HG03039 (cell line): ENCODE results near the gene AGBL1.

Experiments
- ATAC-seq: cut with Tn5 transposase; IDR thresholded peaks from one replicate; pipeline ENCODE4 v1.9.1; 2021; ENCODE audit warnings: mild to moderate bottlenecking, moderate library complexity; ENCODE audit not compliant: unreplicated experiment

Gene AGBL1

DNA sequence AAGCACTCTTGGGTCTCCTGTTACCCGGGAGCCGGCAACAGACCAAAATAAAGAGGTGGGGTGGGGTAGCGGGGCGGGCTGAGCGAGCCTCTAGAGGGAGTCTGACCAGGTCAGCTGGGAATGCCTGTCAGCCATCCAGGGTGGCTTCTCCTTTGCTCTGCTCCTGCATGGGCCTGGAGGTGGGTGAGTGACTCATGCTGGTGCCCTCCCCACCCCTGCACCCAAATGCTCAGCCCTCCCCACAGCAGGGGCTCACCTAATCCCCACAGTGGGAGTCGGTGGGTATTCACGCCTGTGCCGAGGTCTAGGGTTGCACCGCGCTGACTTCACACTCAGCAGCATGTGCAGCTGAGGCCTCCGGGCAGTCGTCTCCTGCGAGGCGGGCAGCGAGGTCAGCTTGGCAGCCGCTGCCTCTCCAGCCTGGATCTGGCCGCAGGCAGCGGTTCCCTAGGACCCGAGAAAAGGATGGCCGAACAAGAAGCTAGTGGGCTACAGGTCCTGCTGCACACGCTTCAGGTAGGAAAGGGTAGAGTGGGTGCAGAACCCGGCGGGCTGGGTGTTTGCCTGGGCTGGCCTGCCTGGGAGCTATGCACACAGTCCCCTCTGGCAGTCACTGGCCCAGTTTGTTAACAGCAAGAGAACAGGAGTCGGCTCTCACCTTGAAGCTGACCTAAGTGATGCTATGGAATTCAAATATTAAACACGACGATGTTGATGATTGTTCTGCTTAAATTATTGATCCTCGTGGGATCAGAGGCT lies at the start of gene AGBL1:
Gene AGBL1 (plus strand): TSS at position 364 of the 759 bp plus-strand sequence.
- no peak for ATAC-seq

DNA sequence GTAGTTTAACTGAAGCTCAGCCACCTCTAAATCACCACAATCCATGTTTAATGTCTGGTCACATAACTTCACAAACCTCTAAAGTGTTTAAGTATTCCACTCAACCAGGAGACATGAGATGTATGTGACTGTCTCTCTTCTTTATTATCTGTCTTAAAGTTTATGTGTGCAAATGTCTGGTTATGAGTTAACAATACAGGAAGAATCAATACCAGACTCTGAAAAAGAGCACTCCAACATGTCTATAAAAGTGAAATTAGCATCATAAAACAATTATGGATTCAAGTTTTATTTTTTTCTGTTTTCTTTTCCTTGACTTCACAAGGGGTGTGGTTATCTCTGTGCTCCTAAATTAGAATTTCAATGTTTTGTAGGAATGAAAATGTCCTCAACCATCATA lies 44.8 kb upstream of the AGBL1 start:
- ATAC-seq = no peak

DNA sequence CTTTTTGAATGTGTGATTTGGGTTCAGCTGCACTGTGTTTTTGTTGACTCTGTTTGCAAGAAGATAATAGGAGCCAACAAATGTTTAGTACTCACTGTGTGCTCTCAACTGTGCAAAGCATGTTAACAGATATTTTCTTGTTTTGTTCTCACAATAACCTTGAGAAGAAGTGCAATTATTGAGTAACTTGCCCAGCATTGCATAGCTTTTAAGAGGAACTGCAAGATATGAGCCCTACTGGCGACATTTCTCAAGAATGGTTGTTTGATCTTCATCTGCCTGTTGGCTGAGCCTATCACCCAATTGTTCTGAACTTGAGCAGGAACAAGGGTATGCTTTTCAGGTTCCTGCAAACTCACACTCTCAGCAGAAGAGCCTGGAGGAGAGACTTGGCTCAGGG lies 43.4 kb upstream of the AGBL1 start:
- no peak for ATAC-seq

DNA sequence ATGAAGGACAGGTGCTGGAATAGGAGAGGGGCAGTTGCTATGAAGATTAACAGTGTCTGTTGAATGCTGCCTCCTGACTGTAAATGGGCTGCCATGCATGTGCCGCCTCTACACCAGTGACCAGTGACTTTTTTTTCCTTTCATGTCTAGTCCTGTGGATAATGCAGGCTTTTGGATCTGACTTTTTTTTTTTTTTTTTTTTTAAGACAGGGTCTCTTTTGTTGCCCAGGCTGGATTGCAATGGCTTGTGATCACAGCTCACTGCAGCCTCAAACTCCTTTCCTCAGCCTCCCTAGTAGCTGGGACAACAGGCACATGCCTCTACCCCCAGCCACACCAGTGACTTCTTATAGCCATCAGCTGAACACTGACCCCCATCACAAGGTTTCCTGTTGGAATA lies 41.2 kb upstream of the AGBL1 start:
- no peak for ATAC-seq

DNA sequence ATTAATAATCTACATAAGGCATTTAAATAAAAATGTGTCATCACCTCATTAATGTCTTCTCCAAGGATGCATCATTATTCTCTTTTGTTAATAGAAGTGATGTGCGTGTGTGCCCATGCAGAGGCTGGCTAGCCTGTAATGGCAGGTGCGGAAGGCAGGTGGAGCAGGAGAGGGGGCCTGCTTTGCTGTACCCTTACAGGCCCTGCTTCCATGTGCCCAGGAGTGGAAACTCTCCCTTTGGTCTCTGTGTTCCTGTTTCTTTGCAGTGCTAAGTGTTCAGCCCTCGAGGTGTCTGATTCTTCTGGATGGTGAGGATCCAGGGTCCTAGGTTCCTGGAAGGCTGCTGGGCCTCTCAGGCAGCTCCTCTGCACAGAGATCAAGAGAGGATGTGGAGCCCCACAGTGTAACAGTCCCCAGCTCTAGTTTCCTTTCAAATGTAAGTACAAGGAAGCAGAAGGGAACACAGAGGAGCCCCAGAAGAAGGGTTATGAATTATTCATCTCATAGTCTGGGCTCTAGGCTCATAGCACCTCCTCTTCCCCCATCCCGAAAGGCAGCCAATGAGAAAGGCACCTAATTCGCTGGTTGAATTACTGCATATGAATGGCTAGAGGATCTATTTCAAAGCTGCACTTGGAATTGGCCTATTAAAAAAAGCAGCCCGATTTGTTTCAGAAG lies 39.2 kb upstream of the AGBL1 start:
- ATAC-seq = no peak

DNA sequence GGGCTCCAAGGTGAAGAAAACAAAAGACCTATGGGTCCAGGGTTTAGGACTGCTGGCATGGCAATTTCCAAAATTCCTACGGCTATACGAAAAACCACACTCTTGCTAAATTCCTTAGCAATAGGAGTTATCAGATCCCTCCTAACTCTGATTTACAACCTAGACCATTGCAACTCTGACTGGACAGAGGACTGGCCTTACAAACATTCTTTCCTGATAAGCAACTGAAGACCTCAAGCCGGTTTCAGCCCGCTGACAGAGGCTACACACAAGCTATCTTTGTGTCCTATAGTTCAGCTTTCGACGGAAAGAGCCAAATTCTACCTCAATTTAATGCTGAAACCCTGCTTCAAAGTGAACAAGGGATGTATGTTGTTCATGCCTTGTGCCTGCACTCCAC lies 38.3 kb upstream of the AGBL1 start:
- ATAC-seq = no peak

DNA sequence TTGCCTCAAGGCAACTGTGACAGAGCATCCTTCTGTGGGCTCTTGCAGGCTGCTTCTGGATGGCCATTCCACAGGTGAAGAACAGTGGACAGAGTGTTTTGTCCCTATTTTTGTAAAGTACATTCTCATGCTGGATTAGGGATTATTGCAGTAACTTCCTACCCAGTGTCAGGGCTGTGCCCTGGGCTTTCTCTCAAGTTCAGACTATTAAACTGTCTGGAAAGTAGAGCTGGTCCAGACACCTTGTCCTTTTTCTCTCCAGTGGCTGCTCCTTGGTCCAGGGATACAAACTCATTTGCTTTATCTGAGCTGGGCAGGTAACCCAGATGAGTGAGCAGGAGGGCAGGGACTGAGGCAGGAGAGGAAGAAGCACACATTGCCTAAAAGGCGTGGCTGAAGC lies 37.4 kb upstream of the AGBL1 start:
- ATAC-seq = no peak

DNA sequence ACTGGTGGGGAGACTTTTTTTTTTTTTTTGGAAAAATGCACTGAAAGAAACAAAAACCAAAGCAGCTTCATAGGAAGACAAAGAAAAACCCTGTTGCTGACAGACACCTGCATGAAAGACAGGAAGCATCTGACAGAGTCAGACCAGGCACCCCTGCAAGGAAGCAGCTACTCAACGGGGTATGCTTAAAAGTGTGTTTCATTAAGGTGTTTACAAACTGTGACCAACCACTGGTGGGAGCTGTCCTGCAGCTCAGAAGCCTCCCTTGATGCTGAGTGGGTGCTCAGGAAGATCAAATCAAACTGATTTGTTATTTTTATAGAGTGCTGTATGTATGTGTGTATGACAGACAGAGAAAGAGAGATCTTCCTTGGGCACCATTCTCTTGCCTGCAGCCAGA lies 34.7 kb upstream of the AGBL1 start:
- no peak for ATAC-seq

DNA sequence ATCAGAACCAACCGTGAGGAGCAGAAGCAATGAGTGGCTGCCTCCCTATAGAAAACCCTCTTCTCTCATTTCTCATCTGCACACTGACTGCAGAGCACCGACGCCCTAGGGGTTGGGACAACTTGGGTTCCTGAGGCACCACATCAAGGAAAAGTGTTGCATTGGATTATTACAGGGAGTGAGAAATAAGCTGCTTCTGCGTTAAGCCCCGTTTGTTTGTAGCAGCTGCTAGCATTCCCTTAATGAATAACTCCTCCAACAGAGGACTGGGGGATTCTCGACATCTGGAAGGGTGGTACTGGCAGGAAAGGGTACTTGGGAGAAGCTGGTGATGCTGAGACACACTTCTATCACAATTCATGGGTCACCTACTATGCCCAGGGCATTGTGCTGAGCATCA lies 25.3 kb upstream of the AGBL1 start:
- no peak for ATAC-seq

DNA sequence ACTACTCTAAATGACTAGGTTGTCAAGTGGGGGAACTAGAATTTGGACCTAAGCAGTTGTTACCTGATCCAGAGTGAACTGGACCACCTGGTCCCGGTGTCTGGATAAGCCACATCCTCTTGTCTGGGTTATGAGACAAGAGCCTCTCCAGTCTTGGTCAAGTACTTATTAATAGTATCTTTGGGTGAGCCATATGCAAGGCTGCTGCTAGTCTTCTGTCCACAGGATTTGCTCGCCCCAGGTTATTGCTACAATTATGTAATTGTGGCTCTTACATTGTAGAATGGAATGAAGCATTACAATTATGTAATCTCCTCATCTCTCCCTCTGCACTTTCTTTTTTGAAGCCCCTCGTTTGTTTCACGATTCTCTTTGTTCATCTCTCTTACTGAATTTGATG lies 24.0 kb upstream of the AGBL1 start:
- no peak for ATAC-seq

DNA sequence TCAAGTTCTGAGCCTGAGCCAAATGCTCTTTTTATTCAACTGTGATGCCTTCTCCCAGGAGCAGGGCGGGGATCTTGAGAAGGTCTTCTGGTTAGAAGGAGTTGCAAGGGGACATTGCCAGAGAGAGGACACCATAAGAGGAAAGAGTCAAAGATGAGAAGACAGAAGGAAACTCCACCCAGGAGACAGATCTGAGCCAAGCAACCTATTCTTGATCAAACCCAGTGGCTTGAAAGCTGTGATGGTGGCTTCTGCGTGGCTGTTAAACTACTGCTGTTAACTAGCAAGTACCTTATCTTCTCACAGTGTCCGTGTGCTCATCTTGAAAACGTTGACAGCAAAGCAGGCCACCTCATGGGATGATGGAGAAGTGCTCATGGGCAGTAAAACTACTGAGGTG lies 19.8 kb upstream of the AGBL1 start:
- no peak for ATAC-seq

DNA sequence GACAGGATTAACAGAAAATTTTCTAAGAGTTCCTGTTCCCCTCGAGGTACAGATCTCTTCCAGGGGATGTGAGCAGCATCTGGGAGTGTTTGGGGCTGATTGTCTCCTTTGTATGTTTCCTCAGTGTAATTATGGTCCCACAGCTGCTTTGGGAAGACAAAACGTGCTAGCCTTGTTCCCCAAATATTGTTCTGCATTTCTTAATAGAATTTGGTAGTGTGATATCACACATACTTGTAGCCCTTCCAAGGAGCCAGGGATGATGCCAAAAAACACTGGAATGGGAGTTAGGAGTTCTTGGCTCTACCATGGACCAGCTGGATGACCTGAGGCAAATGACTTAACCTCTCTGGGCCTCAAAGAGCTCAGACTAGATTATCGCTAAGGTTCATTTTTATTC lies 19.0 kb upstream of the AGBL1 start:
- ATAC-seq = no peak

DNA sequence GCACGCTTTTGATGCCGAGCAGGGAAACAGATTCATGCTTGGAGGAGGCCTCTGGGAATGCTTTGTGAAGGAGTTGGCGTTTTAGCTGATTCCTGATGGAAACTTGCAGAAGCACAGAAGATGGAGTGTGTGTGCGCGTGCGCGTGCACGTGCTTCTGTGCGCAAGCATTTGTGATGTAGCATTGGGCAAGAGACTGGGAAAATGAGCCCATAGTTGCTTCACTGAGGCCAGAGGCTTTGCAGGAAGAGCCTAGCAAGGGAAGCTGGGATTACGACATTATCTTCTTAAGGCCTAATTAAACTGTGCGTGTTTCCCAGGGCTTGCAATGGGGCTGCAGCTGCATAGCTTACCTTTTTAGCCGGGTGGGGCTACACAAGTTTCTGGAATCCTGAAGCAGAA lies 18.1 kb upstream of the AGBL1 start:
- ATAC-seq = no peak

DNA sequence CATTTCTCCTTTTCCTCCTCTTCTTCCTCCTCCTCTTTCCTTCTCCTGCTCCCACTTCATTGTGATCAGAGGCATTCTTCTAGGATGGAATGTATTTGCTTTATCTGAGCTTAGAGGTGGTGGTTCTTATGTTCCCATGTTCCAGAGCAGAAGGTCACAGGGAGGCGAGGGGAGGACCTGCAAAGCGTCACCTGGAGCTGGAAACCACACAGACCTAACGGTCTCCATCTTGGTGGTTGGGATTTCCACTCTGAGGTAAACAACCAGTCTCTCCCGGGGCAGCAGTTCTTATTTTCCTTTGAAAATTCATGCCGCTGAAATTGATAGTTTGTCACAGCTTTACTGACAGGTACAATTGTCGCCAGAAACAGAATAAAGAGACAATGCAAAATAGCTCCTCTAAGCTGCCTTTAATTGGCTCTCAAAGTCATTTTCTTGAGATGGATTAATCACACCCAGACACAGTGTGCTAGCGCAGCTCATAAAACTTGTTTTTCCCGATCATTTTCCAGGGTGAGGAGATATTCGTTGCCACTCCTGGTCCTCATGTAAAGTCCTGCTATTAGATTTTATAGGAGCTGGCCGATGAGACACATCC lies 16.9 kb upstream of the AGBL1 start:
- ATAC-seq = no peak

DNA sequence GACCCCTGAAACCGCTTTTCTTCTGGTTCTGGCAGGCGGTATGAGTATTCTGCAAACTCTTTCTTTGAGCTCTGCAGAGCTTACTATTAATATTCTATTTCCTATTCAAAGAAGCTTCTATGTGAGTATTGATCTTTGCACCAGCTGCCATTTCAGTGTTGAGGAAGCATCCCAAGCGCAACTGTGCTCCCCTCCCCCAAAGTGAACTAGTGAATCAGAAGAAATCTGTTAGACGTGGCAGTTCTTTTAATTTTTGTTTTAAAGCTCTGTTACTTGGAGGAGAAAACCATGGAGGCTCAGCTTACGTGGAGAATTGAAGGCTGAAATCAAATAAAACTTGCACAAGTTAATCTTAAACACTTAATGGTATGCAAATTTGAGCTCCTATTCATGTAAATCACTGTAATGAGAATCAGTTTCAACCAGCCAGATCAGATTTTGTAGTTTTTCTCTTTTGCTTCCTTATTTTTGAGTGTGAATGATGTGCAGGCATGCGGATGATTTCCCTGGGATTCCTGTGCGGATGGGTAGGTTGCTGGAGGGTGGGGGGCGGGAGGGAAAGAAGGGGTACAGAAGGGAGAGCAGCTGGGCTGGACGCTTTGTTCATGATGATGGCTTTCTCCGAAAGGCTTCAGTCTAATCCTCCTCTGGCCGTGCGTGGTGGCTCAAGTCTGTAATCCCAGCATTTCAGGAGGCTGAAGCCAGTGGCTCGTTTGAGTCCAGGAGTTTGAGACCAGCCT lies 16.1 kb upstream of the AGBL1 start:
- no peak for ATAC-seq

DNA sequence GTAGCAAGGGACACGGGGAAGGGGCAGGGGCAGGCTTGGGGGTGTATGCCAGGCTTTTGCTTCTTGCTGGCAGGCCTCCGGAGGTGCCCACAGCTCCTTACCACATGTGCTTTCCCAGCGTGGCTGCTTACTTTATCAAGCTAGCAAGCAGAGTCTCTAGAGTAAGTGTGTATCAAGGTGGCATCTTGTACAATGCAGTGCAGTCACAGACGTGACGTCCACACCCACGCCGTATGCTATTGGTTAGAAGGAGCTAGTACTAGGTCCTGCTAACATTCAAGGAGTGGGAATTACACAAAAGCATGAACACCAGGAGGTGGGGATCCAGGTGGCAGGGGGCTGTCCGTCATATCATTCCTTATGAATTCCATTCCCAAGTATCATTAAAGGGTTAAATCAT lies 15.3 kb upstream of the AGBL1 start:
- no peak for ATAC-seq

DNA sequence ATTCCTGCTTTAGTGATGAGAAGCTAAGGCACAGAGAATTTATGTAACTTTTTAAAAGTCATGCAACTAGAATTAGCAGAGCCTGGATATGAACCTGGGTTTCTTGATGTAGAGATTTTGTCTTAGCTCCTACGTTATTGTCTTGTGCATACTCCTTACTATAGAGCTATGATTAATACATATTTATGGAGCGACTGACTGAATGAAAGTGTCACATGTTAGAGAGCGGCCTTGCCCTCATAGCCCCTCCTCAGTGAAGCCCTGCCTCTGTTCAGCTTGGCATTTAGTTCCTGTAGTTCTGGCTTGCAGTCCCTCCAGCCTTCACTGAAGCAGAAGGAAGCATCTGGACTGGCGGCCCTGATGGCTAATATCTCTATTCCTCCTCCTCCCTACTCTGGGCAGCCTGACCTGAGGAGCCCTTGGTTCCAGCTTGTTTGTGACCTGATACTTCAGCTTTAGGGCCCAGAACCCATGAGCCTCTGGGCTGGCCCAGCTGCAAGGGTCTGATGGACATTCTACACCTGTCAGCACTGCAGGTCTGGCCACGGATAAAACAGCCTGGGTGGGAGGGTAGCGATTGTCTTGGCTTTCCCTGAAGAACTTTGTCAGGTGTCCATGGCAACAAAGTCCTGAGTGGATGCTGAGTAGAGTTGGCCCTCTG lies 13.4 kb upstream of the AGBL1 start:
- no peak for ATAC-seq

DNA sequence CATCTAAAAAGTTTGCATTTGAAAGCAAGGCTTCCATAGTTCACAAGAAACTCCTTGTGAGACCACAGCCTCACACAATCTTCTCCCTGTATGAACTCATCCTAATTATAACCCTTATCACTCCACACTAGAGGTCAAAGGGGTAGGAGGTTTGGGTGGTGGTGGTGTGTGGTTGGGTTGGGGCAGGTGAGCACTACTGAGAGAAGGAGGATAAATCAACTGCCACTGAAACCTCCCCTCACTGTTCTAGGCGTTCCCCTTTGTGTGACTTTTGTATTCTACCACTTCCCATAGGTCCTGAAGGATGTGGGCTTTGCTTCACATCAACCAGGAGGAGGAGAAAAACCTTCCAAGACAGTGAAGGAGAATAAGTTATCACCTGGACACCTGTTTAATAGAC lies 6.4 kb upstream of the AGBL1 start:
- ATAC-seq = no peak

DNA sequence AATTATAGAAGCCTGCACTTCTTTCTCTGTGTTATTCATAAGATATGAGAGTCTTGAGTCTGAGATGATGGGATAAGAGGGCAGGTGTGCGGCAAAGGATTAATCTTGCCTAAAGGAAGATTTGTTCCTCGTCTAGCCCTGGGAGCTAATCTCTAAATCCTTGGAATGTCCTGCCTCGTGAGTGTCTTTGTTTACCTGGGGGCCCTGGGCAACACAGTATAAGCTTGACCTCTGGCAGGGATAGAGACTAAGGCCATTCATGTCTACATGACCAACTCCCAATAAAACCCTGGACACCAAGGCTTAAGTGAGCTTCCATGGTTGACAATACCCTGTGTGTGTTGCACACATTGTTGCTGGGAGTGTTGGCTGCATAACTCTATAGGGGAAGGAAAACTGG lies 3.2 kb upstream of the AGBL1 start:
- ATAC-seq = no peak

DNA sequence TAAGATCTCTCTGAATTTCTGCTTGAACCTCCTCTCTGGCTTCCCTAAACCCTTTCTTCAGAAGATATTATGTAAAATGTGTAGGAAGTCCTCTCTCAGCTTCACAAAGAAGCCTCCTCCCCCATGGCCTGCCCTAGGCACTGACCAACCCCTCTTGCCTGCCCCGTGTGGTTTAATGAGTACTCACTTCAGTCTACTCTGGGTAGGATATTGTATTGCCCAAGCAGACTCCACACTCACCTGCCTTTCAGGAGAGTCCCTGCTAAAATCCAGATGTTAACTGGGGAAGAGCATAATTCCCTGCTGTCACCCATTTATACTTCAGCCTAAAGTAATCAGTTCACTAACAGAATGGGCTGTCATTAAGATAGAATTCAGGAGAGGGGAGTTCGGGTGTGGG lies 2.6 kb upstream of the AGBL1 start:
- no peak for ATAC-seq

DNA sequence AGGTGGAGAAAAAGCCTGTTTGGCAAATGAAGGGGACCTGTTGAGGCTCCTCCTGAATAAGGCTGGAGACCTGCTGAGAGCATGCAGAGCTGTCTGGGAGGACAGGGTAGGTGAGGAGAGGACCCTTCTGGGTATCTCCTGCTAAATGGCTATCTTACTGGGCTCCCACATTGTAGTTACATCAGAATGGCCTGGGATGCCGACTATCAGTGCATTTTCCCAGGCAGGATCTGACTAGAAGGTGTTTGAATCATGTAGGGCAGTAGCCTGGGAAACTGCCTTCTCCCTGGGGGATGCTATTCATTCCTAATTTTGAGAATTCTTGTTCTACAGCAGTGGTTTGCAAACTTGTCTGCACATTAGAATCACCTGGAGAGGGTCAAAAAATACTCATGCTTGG lies 631 bp downstream of the AGBL1 start:
- no peak for ATAC-seq
